Thyroid gland (tissue), 4 donors: ENCODE measurements around the gene NEK7. TPM values are rescaled to one million over a fixed set of nuclear protein-coding genes. Genes with fewer than 3 reads are reported as not detected.

ENCODE experiments used
- DNase-seq, 2 donors: peaks; one replicate each; pipeline ENCODE4 v3.0.0-alpha.2; 2019
- H3K27ac ChIP-seq, 3 donors: fragments of 200-600 bp; sonication (generic); 1 replicate in 2 of 3; 2 replicates in 1 of 3; pipeline ENCODE4 v1.5.1; 2016 to 2019; ENCODE audit warnings: mild to moderate bottlenecking in 1 of 3, moderate library complexity in 1 of 3
- H3K27me3 ChIP-seq: fragments of 200-600 bp; sonication (generic); one replicate; pipeline ENCODE4 v1.5.1; 2019
- H3K36me3 ChIP-seq, 2 donors: fragments of 200-600 bp; sonication (generic); one replicate each; pipeline ENCODE4 v1.5.1; 2016 to 2019
- H3K4me1 ChIP-seq, 2 donors: fragments of 200-600 bp; sonication (generic); one replicate each; pipeline ENCODE4 v1.5.1; 2017 to 2019
- H3K4me3 ChIP-seq, 3 donors: fragments of 200-600 bp; sonication (generic); replicated peaks in 1 of 3; 1 replicate in 2 of 3; 2 replicates in 1 of 3; pipeline ENCODE4 v1.5.1; 2016; ENCODE audit warnings: mild to moderate bottlenecking in 1 of 3
- H3K9me3 ChIP-seq: fragments of 200-600 bp; sonication (generic); one replicate; pipeline ENCODE4 v1.5.1; 2017
- POLR2A ChIP-seq, 2 donors: fragments of 450-650 bp; IDR thresholded peaks; one replicate each; pipeline ENCODE4 v1.6.1; 2017; ENCODE audit warnings: antibody characterized with exemption in 2 of 2, mild to moderate bottlenecking in 2 of 2, moderate library complexity in 1 of 2
- WGBS, 2 donors: methylation state at CpG; one replicate each; pipeline ENCODE4 v1.1.5; 2017; 5-methylcytosine and 5-hydroxymethylcytosine counted together
- intact Hi-C: fragments of 100-400 bp; cut with DNase I; formaldehyde crosslinking; loops from one replicate; pipeline ENCODE4 v1.15.1; 2023
- total RNA-seq, 4 donors: library from RNA; depleted of rRNA; stranded (reverse); fragments of >200 nt; gene quantifications; one replicate each; pipeline ENCODE4 v1.2.3, GENCODE V29; 2016
- TF ChIP-seq, protein P1 (sequence below), 6 experiments: fragments of 200-600 bp in 3 of 6; fragments of 450-650 bp in 3 of 6; sonication (generic) in 3 of 6; IDR thresholded peaks; one replicate each; pipeline ENCODE4 v1.5.1; 2016 to 2019; ENCODE audit warnings: antibody characterized with exemption in 6 of 6, mild to moderate bottlenecking in 2 of 6, inconsistent platforms in 1 of 6, moderate library complexity in 1 of 6

The NEK7 gene
- total RNA-seq, 4 donors from 2014 or later, result 65.6 to 102 (median 77.7) TPM

DNA sequence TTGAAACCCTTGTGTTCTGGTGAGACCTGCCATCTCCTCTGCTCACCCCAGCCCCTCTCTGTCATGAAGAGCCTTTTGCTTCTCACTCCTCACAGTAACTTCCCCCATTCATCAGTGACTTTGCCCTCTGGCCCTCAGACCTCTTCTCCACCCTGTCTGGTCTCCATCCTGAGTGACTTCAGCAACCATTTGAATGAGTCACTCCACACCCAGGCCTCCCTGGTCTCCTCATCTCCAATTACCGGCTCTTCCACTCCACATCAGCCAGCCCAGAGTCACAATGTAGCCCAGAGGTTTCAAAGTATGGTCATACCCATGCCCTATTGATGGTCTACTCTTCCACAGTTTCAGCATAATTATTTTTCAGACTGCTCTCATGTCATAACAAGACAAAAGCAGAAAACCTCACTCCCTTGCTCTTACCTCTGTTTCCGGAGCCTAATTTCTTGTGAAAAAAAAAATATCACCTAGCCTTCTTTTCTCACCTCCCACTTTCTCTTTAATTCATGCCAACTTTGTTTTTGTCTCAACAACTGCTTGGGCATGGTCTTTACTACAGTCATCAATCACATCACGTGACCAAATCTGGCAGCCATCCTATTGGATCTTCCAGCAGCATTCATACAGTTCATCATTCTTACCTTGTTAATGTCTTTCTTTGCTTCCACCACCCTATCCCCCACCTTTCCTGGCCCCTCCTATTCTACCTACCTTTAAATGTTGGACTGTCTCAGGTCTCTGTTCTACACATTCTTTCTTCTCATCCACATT is 35.6 kb upstream of the NEK7 start:
- intact Hi-C loops, result no loop called here
- Histone ChIP-seq H3K4me3 (no peak overlapping the region), H3K9me3 (no peaks in the 10 kb centered on the region), H3K36me3 (no peaks in the 10 kb centered on the region), H3K27ac (no peak overlapping the region), H3K4me1 (no peaks in the 10 kb centered on the region), H3K27me3 (no peaks in the 10 kb centered on the region)
- no peak for DNase-seq
- TF ChIP-seq POLR2A (IDR thresholded peaks at IDR 0.05), result no peak
- TF ChIP-seq, protein P1, sequence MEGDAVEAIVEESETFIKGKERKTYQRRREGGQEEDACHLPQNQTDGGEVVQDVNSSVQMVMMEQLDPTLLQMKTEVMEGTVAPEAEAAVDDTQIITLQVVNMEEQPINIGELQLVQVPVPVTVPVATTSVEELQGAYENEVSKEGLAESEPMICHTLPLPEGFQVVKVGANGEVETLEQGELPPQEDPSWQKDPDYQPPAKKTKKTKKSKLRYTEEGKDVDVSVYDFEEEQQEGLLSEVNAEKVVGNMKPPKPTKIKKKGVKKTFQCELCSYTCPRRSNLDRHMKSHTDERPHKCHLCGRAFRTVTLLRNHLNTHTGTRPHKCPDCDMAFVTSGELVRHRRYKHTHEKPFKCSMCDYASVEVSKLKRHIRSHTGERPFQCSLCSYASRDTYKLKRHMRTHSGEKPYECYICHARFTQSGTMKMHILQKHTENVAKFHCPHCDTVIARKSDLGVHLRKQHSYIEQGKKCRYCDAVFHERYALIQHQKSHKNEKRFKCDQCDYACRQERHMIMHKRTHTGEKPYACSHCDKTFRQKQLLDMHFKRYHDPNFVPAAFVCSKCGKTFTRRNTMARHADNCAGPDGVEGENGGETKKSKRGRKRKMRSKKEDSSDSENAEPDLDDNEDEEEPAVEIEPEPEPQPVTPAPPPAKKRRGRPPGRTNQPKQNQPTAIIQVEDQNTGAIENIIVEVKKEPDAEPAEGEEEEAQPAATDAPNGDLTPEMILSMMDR (IDR thresholded peaks at IDR 0.05), result no peak
- 87 to 94% methylated on average over 3 of the region's 3 CpGs for WGBS, 2 donors

DNA sequence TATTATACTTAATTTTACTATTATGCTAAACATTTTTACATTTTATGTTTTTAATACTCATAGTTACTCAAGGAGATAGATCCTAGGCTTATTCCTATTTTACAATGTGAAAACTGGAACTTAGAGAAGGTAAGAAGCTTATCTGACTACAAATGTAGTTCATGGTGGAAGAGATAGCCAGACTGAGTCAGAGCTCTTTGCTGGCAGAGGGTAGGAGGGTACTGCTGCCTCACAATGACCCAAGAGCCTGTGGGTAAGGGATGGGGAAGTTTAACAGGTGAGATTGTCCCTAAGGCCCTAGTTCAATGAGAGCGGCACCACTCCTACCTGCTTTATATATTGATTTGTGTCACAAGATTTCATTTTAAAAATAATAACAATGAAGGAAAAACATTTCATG is 34.1 kb upstream of the NEK7 start:
- Histone ChIP-seq H3K9me3 (no peaks in the 10 kb centered on the region), H3K36me3 (no peaks in the 10 kb centered on the region)

DNA sequence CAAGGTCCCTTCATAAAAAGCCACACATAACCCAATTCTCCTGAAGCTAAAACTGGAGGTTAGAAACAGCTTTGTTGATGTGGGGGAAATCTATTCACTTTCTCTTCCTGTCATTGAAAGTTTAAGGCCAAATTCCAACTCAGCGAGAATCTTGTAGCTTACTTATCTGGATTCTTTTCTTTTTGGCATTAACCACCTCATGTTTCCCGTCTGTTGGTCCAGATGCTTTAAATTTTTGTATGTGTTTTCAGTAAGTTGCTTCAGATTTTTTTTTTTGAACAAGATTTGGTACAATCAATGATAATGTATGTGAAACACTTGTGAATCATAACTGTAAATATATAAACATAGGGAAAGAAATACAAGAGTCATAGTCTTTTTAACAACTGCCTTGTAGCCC is 33.7 kb upstream of the NEK7 start:
- WGBS, 2 donors, result 81 to 83% methylated on average over 2 of the region's 2 CpGs
- intact Hi-C loops, result no loop called here
- H3K4me1 ChIP-seq, result no peaks in the 10 kb centered on the region
- no peaks in the 10 kb centered on the region for H3K9me3 ChIP-seq
- H3K4me3 ChIP-seq, result no peak overlapping the region
- no peaks in the 10 kb centered on the region for H3K27me3 ChIP-seq
- no peak overlapping the region for H3K27ac ChIP-seq
- no peaks in the 10 kb centered on the region for H3K36me3 ChIP-seq
- TF ChIP-seq, protein P1 (IDR thresholded peaks at IDR 0.05), result no peak
- TF ChIP-seq POLR2A (IDR thresholded peaks at IDR 0.05), result no peak
- no peak for DNase-seq

More for the DNA sequence above, 34.1 kb upstream of the NEK7 start:
- Histone ChIP-seq H3K4me3 (no peak overlapping the region), H3K27ac (no peak overlapping the region), H3K27me3 (no peaks in the 10 kb centered on the region), H3K4me1 (no peaks in the 10 kb centered on the region)
- TF ChIP-seq, protein P1 (IDR thresholded peaks at IDR 0.05), result no peak
- TF ChIP-seq POLR2A (IDR thresholded peaks at IDR 0.05), result no peak
- WGBS, 2 donors, result 96 to 100% methylated on average over 1 of the region's 1 CpG
- intact Hi-C loops, result no loop called here
- no peak for DNase-seq

DNA sequence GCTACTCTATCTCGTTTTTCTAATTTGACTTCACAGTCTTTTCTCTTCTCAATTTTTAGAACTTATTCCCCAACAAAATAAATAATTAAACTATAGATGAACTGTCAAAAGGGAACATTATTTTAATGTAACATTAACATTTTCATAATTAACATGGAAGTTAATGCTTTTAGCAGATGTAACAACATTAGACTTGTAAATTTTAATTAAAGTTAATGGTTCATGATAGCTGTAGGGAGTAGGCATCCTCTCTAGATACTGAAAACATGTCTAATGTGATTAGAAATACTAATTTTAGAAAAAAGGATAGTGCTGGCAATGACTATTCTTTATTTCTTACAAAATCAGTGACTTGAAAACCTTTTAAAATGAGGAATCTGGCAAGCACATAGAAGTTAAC is 32.1 kb upstream of the NEK7 start:
- H3K4me3 ChIP-seq, result no peak overlapping the region
- TF ChIP-seq POLR2A (IDR thresholded peaks at IDR 0.05), result no peak
- TF ChIP-seq, protein P1 (IDR thresholded peaks at IDR 0.05), result no peak
- no peaks in the 10 kb centered on the region for H3K36me3 ChIP-seq
- no peaks in the 10 kb centered on the region for H3K9me3 ChIP-seq
- WGBS, 2 donors, result 93 to 99% methylated on average over 1 of the region's 1 CpG
- no peaks in the 10 kb centered on the region for H3K27me3 ChIP-seq
- no peaks in the 10 kb centered on the region for H3K4me1 ChIP-seq
- H3K27ac ChIP-seq, result no peak overlapping the region
- intact Hi-C loops, result no loop called here
- DNase-seq, result no peak

DNA sequence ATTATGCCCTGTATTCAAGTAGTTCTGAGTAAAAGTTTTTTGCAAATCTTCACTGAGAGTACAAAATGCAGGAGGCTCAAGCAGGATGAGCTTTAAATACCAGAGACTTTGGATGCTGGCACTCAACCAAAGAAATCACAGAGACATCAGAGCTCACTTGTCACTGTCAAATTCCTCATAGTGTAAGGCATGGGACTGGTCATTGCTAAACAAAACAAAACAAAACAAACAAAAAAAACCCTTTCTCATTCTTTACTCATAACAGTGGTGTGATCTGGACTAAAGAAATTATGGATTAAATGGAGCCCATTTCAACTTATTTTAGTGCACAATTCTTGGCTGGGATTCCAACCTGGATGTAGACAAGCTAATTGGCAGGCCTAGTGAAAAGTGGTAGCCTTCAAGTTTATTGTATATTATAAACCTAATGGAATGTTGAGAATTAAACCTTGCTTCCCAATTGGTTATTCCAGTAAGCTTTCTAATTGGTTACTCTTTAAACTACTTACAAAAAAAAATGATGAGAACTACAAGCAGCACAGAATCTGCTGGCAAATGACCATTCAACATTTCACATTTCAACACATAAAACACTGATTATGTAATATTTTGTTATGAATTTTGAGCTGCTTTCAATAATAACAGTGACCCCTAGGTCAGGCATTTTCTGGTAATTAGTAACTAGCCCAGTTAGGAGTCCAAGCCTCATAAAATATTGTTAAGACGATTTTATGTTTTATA is 30.6 kb upstream of the NEK7 start:
- no peaks in the 10 kb centered on the region for H3K4me1 ChIP-seq
- no peak overlapping the region for H3K27ac ChIP-seq
- no peak overlapping the region for H3K4me3 ChIP-seq
- 63 to 71% methylated on average over 1 of the region's 1 CpG for WGBS, 2 donors
- TF ChIP-seq POLR2A (IDR thresholded peaks at IDR 0.05), result no peak
- TF ChIP-seq, protein P1 (IDR thresholded peaks at IDR 0.05), result no peak
- no peaks in the 10 kb centered on the region for H3K36me3 ChIP-seq
- no peak for DNase-seq
- no peaks in the 10 kb centered on the region for H3K9me3 ChIP-seq
- intact Hi-C loops, result no loop called here
- no peaks in the 10 kb centered on the region for H3K27me3 ChIP-seq
